ENCODE results near the gene TMC4. TPM values are rescaled to one million over a fixed set of nuclear protein-coding genes. Genes with fewer than 3 reads are reported as not detected.
A peak's percentile ranks its signal among the peaks of the same experiment; 100 is the strongest.

TMC4 gene
- total RNA-seq, 1 donor from 2014 or later = 7.1 TPM

GRCh38 chr19:54204767-54205468, 32.0 kb upstream of the TMC4 start:
- no peak for DNase-seq (ENCODE audit: low spot score in 2 of 2)
- Histone ChIP-seq H3K36me3 (peaks cover 51 to 61% of the 10 kb centered on the region in 2 donors), H3K9me3 (no peaks in the 10 kb centered on the region), H3K4me3 (no peak overlapping the region), H3K27ac (no peak overlapping the region), H3K4me1 (peaks cover 14 to 31% of the 10 kb centered on the region in 2 donors), H3K27me3 (no peaks in the 10 kb centered on the region)
- intact Hi-C loops (cut with DNase I) = loop anchor here (2.0 to 5.0 kb wide), 3 partner anchors 26 to 912 kb away; partner anchors contain the start of gene PPP1R12C
- no peak for TF ChIP-seq CTCF (IDR thresholded peaks at IDR 0.05)

- Histone ChIP-seq H3K4me1 (peaks cover 6 to 23% of the 10 kb centered on the region in 2 donors), H3K27me3 (no peaks in the 10 kb centered on the region), H3K27ac (no peak overlapping the region), H3K9me3 (no peaks in the 10 kb centered on the region), H3K4me3 (no peak overlapping the region), H3K36me3 (peaks cover 51 to 59% of the 10 kb centered on the region in 2 donors)
- TF ChIP-seq CTCF (IDR thresholded peaks at IDR 0.05) = no peak
- intact Hi-C loops (cut with DNase I) = loop anchor here (5.0 kb wide), 2 partner anchors 326 to 914 kb away; partner anchors contain the start of gene PPP1R12C
- DNase-seq (ENCODE audit: low spot score in 2 of 2) = no peak
Measured at GRCh38 chr19:54203151-54203611, 30.2 kb upstream of the TMC4 start.

- H3K36me3 ChIP-seq = peaks cover 39 to 47% of the 10 kb centered on the region in 2 donors
- no peak for DNase-seq (ENCODE audit: low spot score in 2 of 2)
- H3K27ac ChIP-seq = no peak overlapping the region
- TF ChIP-seq CTCF (IDR thresholded peaks at IDR 0.05) = no peak
- peaks cover 6 to 23% of the 10 kb centered on the region in 2 donors for H3K4me1 ChIP-seq
- intact Hi-C loops (cut with DNase I) = loop anchor here (2.0 to 5.0 kb wide), 3 partner anchors 41 to 915 kb away; partner anchors contain the start of gene PPP1R12C
- H3K27me3 ChIP-seq = no peaks in the 10 kb centered on the region
- H3K9me3 ChIP-seq = no peaks in the 10 kb centered on the region
- peak overlapping the region; percentile 63 to 76 for H3K4me3 ChIP-seq
Measured at GRCh38 chr19:54201980-54202379, 29.0 kb upstream of the TMC4 start.

- Histone ChIP-seq H3K27ac (peak overlapping the region; percentile 91 to 94), H3K9me3 (no peaks in the 10 kb centered on the region), H3K36me3 (peaks cover 31 to 40% of the 10 kb centered on the region in 2 donors), H3K27me3 (no peaks in the 10 kb centered on the region), H3K4me1 (peaks cover 6 to 23% of the 10 kb centered on the region in 2 donors), H3K4me3 (peak overlapping the region; percentile 63 to 76)
- peak in 1 of 3 experiments; percentile 14 for TF ChIP-seq CTCF (IDR thresholded peaks at IDR 0.05)
- no peak for DNase-seq (ENCODE audit: low spot score in 2 of 2)
- intact Hi-C loops (cut with DNase I) = loop anchor here (2.0 to 5.0 kb wide), 3 partner anchors 40 to 916 kb away; partner anchors contain the start of gene PPP1R12C
Measured at GRCh38 chr19:54201172-54201701, 28.3 kb upstream of the TMC4 start.

- intact Hi-C loops (cut with DNase I) = loop anchor here (10.0 kb wide), 1 partner anchor 1455 kb away; the partner anchor contains the start of gene U2AF2
- Histone ChIP-seq H3K9me3 (no peaks in the 10 kb centered on the region), H3K27ac (no peak overlapping the region), H3K4me3 (no peak overlapping the region), H3K4me1 (peaks cover 6 to 23% of the 10 kb centered on the region in 2 donors), H3K27me3 (no peaks in the 10 kb centered on the region), H3K36me3 (peaks cover 21 to 37% of the 10 kb centered on the region in 2 donors)
- no peak for DNase-seq (ENCODE audit: low spot score in 2 of 2)
- TF ChIP-seq CTCF (IDR thresholded peaks at IDR 0.05) = no peak
Measured at GRCh38 chr19:54199401-54199800, 26.4 kb upstream of the TMC4 start.
